Osteocyte (in vitro differentiated cells): Measurements from ENCODE around the gene CDT1. TPM values are rescaled to one million over a fixed set of nuclear protein-coding genes. Genes with fewer than 3 reads are reported as not detected.
A peak's percentile ranks its signal among the peaks of the same experiment; 100 is the strongest.

Experiments
- DNase-seq: peaks from one replicate; pipeline ENCODE4 v3.0.0; 2021; ENCODE audit warnings: mixed read lengths; ENCODE audit not compliant: unreplicated experiment; ENCODE audit errors: extremely low spot score
- H3K27ac Mint-ChIP-seq: one replicate; pipeline ENCODE4 v1.8.0; 2021; ENCODE audit warnings: mild to moderate bottlenecking, mixed read lengths; ENCODE audit not compliant: unreplicated experiment
- H3K27me3 Mint-ChIP-seq: one replicate; pipeline ENCODE4 v1.8.0; 2021; ENCODE audit warnings: mixed read lengths; ENCODE audit not compliant: unreplicated experiment
- H3K36me3 Mint-ChIP-seq: one replicate; pipeline ENCODE4 v1.8.0; 2021; ENCODE audit warnings: mixed read lengths; ENCODE audit not compliant: unreplicated experiment
- H3K4me1 Mint-ChIP-seq: one replicate; pipeline ENCODE4 v1.8.0; 2021; ENCODE audit warnings: mixed read lengths; ENCODE audit not compliant: unreplicated experiment
- H3K4me3 Mint-ChIP-seq: one replicate; pipeline ENCODE4 v1.8.0; 2021; ENCODE audit warnings: mild to moderate bottlenecking, moderate library complexity, mixed read lengths; ENCODE audit not compliant: unreplicated experiment
- H3K9me3 Mint-ChIP-seq: one replicate; pipeline ENCODE4 v1.8.0; 2021; ENCODE audit warnings: mixed read lengths; ENCODE audit not compliant: unreplicated experiment
- total RNA-seq: library from RNA; stranded (reverse); gene quantifications from 2 replicates; pipeline ENCODE4 v1.2.1, GENCODE V29; 2021
- TF ChIP-seq, protein P1 (sequence below): fragments of 200-600 bp; sonication (generic); IDR thresholded peaks from 2 replicates; pipeline ENCODE4 v1.5.0; 2021; ENCODE audit warnings: antibody characterized with exemption, mild to moderate bottlenecking, moderate library complexity

The CDT1 gene
- total RNA-seq, 1 donor from 2014 or later, result 6.6 TPM

- no peak overlapping the region for H3K27ac Mint-ChIP-seq
- no peak for DNase-seq
- H3K9me3 Mint-ChIP-seq, result no peaks in the 10 kb centered on the region
- TF ChIP-seq, protein P1, sequence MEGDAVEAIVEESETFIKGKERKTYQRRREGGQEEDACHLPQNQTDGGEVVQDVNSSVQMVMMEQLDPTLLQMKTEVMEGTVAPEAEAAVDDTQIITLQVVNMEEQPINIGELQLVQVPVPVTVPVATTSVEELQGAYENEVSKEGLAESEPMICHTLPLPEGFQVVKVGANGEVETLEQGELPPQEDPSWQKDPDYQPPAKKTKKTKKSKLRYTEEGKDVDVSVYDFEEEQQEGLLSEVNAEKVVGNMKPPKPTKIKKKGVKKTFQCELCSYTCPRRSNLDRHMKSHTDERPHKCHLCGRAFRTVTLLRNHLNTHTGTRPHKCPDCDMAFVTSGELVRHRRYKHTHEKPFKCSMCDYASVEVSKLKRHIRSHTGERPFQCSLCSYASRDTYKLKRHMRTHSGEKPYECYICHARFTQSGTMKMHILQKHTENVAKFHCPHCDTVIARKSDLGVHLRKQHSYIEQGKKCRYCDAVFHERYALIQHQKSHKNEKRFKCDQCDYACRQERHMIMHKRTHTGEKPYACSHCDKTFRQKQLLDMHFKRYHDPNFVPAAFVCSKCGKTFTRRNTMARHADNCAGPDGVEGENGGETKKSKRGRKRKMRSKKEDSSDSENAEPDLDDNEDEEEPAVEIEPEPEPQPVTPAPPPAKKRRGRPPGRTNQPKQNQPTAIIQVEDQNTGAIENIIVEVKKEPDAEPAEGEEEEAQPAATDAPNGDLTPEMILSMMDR, result no peak
- peaks cover 86% of the 10 kb centered on the region for H3K4me1 Mint-ChIP-seq
- no peak overlapping the region for H3K4me3 Mint-ChIP-seq
- no peaks in the 10 kb centered on the region for H3K36me3 Mint-ChIP-seq
- no peaks in the 10 kb centered on the region for H3K27me3 Mint-ChIP-seq
Measured at GRCh38 chr16:88778541-88779065, 25.0 kb upstream of the CDT1 start.

GRCh38 chr16:88779406-88780141 lies 24.0 kb upstream of the CDT1 start:
- no peak for DNase-seq
- H3K27ac Mint-ChIP-seq, result peak overlapping the region; percentile 90

GRCh38 chr16:88780142-88781062 lies 23.2 kb upstream of the CDT1 start:
- DNase-seq, result no peak
- Mint-ChIP-seq H3K9me3 (no peaks in the 10 kb centered on the region), H3K4me3 (peak overlapping the region; percentile 22), H3K36me3 (no peaks in the 10 kb centered on the region), H3K27ac (peak overlapping the region; percentile 90), H3K27me3 (no peaks in the 10 kb centered on the region), H3K4me1 (peaks cover 75% of the 10 kb centered on the region)
- TF ChIP-seq, protein P1, result no peak

More at GRCh38 chr16:88779406-88780141, 24.0 kb upstream of the CDT1 start:
- Mint-ChIP-seq H3K27me3 (no peaks in the 10 kb centered on the region), H3K4me1 (peaks cover 78% of the 10 kb centered on the region), H3K4me3 (no peak overlapping the region), H3K36me3 (no peaks in the 10 kb centered on the region), H3K9me3 (no peaks in the 10 kb centered on the region)
- TF ChIP-seq, protein P1, result no peak

GRCh38 chr16:88781140-88782077 lies 22.2 kb upstream of the CDT1 start:
- TF ChIP-seq, protein P1, result no peak
- Mint-ChIP-seq H3K9me3 (no peaks in the 10 kb centered on the region), H3K4me3 (peak overlapping the region; percentile 84), H3K36me3 (no peaks in the 10 kb centered on the region), H3K27me3 (no peaks in the 10 kb centered on the region), H3K4me1 (peaks cover 66% of the 10 kb centered on the region), H3K27ac (peak overlapping the region; percentile 90)
- DNase-seq, result no peak
